ENCODE data around the gene WNT6. TPM values are rescaled to one million over a fixed set of nuclear protein-coding genes. Genes with fewer than 3 reads are reported as not detected.

The WNT6 gene
- total RNA-seq, 6 experiments from 2014 or later: 0.25 TPM; not detected in 5

GRCh38 chr2:218821605-218822211, 37.9 kb upstream of the WNT6 start:
- TF ChIP-seq POLR2A (IDR thresholded peaks at IDR 0.05): no peak
- TF ChIP-seq CTCF (IDR thresholded peaks at IDR 0.05): no peak
- intact Hi-C loops (cut with DNase I): no loop called here
- no peak for ATAC-seq
- no peak for DNase-seq
- no peaks in the 10 kb centered on the region for H3K4me1 ChIP-seq
- peaks cover 0 to 40% (median 14%) of the 10 kb centered on the region in 4 donors for H3K36me3 ChIP-seq
- no peak overlapping the region for H3K4me3 ChIP-seq
- H3K27ac ChIP-seq: no peak overlapping the region
- WGBS (ENCODE audit: insufficient coverage, low coverage, low lambda C conversion rate, missing lambda C conversion rate): 76% methylated on average over 9 of the region's 9 CpGs
- no peaks in the 10 kb centered on the region for H3K27me3 ChIP-seq
- H3K9me3 ChIP-seq: no peaks in the 10 kb centered on the region

GRCh38 chr2:218822622-218823021, 37.0 kb upstream of the WNT6 start:
- Histone ChIP-seq H3K27ac (no peak overlapping the region), H3K4me3 (no peak overlapping the region), H3K36me3 (peaks cover 0 to 31% (median 10%) of the 10 kb centered on the region in 4 donors), H3K4me1 (no peaks in the 10 kb centered on the region), H3K9me3 (no peaks in the 10 kb centered on the region), H3K27me3 (no peaks in the 10 kb centered on the region)
- ATAC-seq (no peak), DNase-seq (no peak)
- WGBS (ENCODE audit: insufficient coverage, low coverage, low lambda C conversion rate, missing lambda C conversion rate): 78% methylated on average over 4 of the region's 7 CpGs
- intact Hi-C loops (cut with DNase I): no loop called here
- no peak for TF ChIP-seq POLR2A (IDR thresholded peaks at IDR 0.05)
- TF ChIP-seq CTCF (IDR thresholded peaks at IDR 0.05): no peak

- ATAC-seq (peak in 1 of 4 donors; percentile 19), DNase-seq (no peak)
- Histone ChIP-seq H3K27ac (no peak overlapping the region), H3K4me1 (no peaks in the 10 kb centered on the region), H3K9me3 (no peaks in the 10 kb centered on the region), H3K27me3 (no peaks in the 10 kb centered on the region), H3K4me3 (no peak overlapping the region), H3K36me3 (peaks cover 0 to 25% (median 7%) of the 10 kb centered on the region in 4 donors)
- TF ChIP-seq CTCF (IDR thresholded peaks at IDR 0.05): no peak
- TF ChIP-seq POLR2A (IDR thresholded peaks at IDR 0.05): no peak
- intact Hi-C loops (cut with DNase I): no loop called here
- 43% methylated on average over 3 of the region's 9 CpGs for WGBS (ENCODE audit: insufficient coverage, low coverage, low lambda C conversion rate, missing lambda C conversion rate)
Measured at GRCh38 chr2:218823196-218823855, 36.3 kb upstream of the WNT6 start.

GRCh38 chr2:218824004-218824403, 35.6 kb upstream of the WNT6 start:
- TF ChIP-seq POLR2A (IDR thresholded peaks at IDR 0.05): no peak
- TF ChIP-seq CTCF (IDR thresholded peaks at IDR 0.05): no peak
- Histone ChIP-seq H3K36me3 (peaks cover 0 to 18% (median 4%) of the 10 kb centered on the region in 4 donors), H3K4me1 (no peaks in the 10 kb centered on the region), H3K27me3 (no peaks in the 10 kb centered on the region), H3K9me3 (no peaks in the 10 kb centered on the region), H3K27ac (no peak overlapping the region), H3K4me3 (no peak overlapping the region)
- WGBS (ENCODE audit: insufficient coverage, low coverage, low lambda C conversion rate, missing lambda C conversion rate): 100% methylated on average over 1 of the region's 7 CpGs
- intact Hi-C loops (cut with DNase I): no loop called here
- ATAC-seq (peak in 3 of 4 donors; percentile 9 to 33 (median 24)), DNase-seq (no peak)
